Bladder microvascular endothelial cell (primary cell): ENCODE data around the gene CCZ1. TPM values are rescaled to one million over a fixed set of nuclear protein-coding genes. Genes with fewer than 3 reads are reported as not detected.

Experiments
- total RNA-seq: library from RNA; depleted of rRNA; stranded (reverse); fragments of >200 nt; gene quantifications from 2 replicates; pipeline ENCODE4 v1.2.3, GENCODE V29; 2014

Gene CCZ1
- 33.8 and 48.6 TPM in 2 replicates for total RNA-seq

GRCh38 chr7:5898480-5899224 is at the start of gene CCZ1:
TSS of gene CCZ1 (plus strand) at chr7:5898733. CDS start at chr7:5898800, 67 bp downstream.

GRCh38 chr7:5970347-5970911 is 71.9 kb downstream of the CCZ1 start, which contains the start of gene RSPH10B:
TSS of gene RSPH10B (minus strand) at chr7:5970689. CDS start at chr7:5967116, 3,573 bp downstream.

Other genes with a start within 250 kb of the CCZ1 start
- gene RNF216, start 117.1 kb upstream of the CCZ1 start, total RNA-seq, result 17.2 and 42.5 TPM in 2 replicates
- not detected in 2 replicates for gene OCM, start 17.9 kb upstream of the CCZ1 start, total RNA-seq
- gene RSPH10B, start 72.0 kb downstream of the CCZ1 start, total RNA-seq, result 0.57 and 0.65 TPM in 2 replicates
- gene PMS2, start 110.3 kb downstream of the CCZ1 start, total RNA-seq, result 13.8 and 18.9 TPM in 2 replicates
- 35.5 and 53.7 TPM in 2 replicates for gene AIMP2, start 110.5 kb downstream of the CCZ1 start, total RNA-seq
- gene ANKRD61, start 132.6 kb downstream of the CCZ1 start, total RNA-seq, result 0.06 TPM in 1 of 2 replicates, not detected in the other
- gene EIF2AK1, start 160.4 kb downstream of the CCZ1 start, total RNA-seq, result 27.4 and 83.4 TPM in 2 replicates
- gene USP42, start 206.2 kb downstream of the CCZ1 start, total RNA-seq, result 2.3 and 5.4 TPM in 2 replicates